Measurements from ENCODE around the gene SRGAP3. TPM values are rescaled to one million over a fixed set of nuclear protein-coding genes. Genes with fewer than 3 reads are reported as not detected.

The SRGAP3 gene
- total RNA-seq, 4 donors from 2014 or later = 13.1 to 84.9 (median 27.4) TPM

- peaks cover 9% of the 10 kb centered on the region for H3K4me1 ChIP-seq
- 92% methylated on average over 4 of the region's 4 CpGs for WGBS
- no peak for DNase-seq (ENCODE audit: low spot score in 2 of 2)
- TF ChIP-seq POLR2A (IDR thresholded peaks at IDR 0.05) (no peak), CTCF (IDR thresholded peaks at IDR 0.05) (no peak), EP300 (IDR thresholded peaks at IDR 0.05) (no peak), POLR2AphosphoS5 (IDR thresholded peaks at IDR 0.05) (no peak)
- H3K27ac ChIP-seq = no peak overlapping the region
- H3K4me3 ChIP-seq = no peak overlapping the region
- H3K36me3 ChIP-seq = no peaks in the 10 kb centered on the region
- H3K9me3 ChIP-seq = no peaks in the 10 kb centered on the region
- H3K27me3 ChIP-seq = no peaks in the 10 kb centered on the region
Measured at GRCh38 chr3:9202546-9202945, 46.9 kb downstream of the SRGAP3 start.

- Histone ChIP-seq H3K9me3 (no peaks in the 10 kb centered on the region), H3K27ac (no peak overlapping the region), H3K4me1 (peaks cover 9% of the 10 kb centered on the region), H3K4me3 (no peak overlapping the region), H3K27me3 (no peaks in the 10 kb centered on the region), H3K36me3 (no peaks in the 10 kb centered on the region)
- TF ChIP-seq POLR2A (IDR thresholded peaks at IDR 0.05) = no peak
- WGBS = 87% methylated on average over 6 of the region's 6 CpGs
- no peak for DNase-seq (ENCODE audit: low spot score in 2 of 2)
Measured at GRCh38 chr3:9201955-9202354, 47.5 kb downstream of the SRGAP3 start.

GRCh38 chr3:9201266-9201665 lies 48.2 kb downstream of the SRGAP3 start:
- Histone ChIP-seq H3K4me3 (no peak overlapping the region), H3K4me1 (peaks cover 9% of the 10 kb centered on the region), H3K36me3 (no peaks in the 10 kb centered on the region), H3K27me3 (no peaks in the 10 kb centered on the region), H3K9me3 (no peaks in the 10 kb centered on the region), H3K27ac (no peak overlapping the region)
- DNase-seq (ENCODE audit: low spot score in 2 of 2) = no peak
- TF ChIP-seq POLR2A (IDR thresholded peaks at IDR 0.05) = no peak
- no peak for TF ChIP-seq CTCF (IDR thresholded peaks at IDR 0.05)
- TF ChIP-seq EP300 (IDR thresholded peaks at IDR 0.05) = no peak
- TF ChIP-seq POLR2AphosphoS5 (IDR thresholded peaks at IDR 0.05) = no peak
- 78% methylated on average over 5 of the region's 5 CpGs for WGBS

- H3K36me3 ChIP-seq = no peaks in the 10 kb centered on the region
- no peak for DNase-seq (ENCODE audit: low spot score in 2 of 2)
- TF ChIP-seq POLR2AphosphoS5 (IDR thresholded peaks at IDR 0.05) (no peak), POLR2A (IDR thresholded peaks at IDR 0.05) (no peak), CTCF (IDR thresholded peaks at IDR 0.05) (no peak), EP300 (IDR thresholded peaks at IDR 0.05) (no peak)
- no peak overlapping the region for H3K27ac ChIP-seq
- no peak overlapping the region for H3K4me3 ChIP-seq
- 84% methylated on average over 3 of the region's 3 CpGs for WGBS
- H3K4me1 ChIP-seq = peaks cover 9% of the 10 kb centered on the region
- no peaks in the 10 kb centered on the region for H3K27me3 ChIP-seq
- no peaks in the 10 kb centered on the region for H3K9me3 ChIP-seq
Measured at GRCh38 chr3:9199775-9200174, 49.7 kb downstream of the SRGAP3 start.

GRCh38 chr3:9198899-9199335 lies 50.5 kb downstream of the SRGAP3 start:
- TF ChIP-seq POLR2A (IDR thresholded peaks at IDR 0.05) (no peak), EP300 (IDR thresholded peaks at IDR 0.05) (no peak), CTCF (IDR thresholded peaks at IDR 0.05) (no peak), POLR2AphosphoS5 (IDR thresholded peaks at IDR 0.05) (no peak)
- Histone ChIP-seq H3K27ac (no peak overlapping the region), H3K4me1 (peaks cover 9% of the 10 kb centered on the region), H3K4me3 (no peak overlapping the region), H3K27me3 (no peaks in the 10 kb centered on the region), H3K9me3 (no peaks in the 10 kb centered on the region), H3K36me3 (no peaks in the 10 kb centered on the region)
- no peak for DNase-seq (ENCODE audit: low spot score in 2 of 2)
- 87% methylated on average over 10 of the region's 10 CpGs for WGBS

- peaks cover 9% of the 10 kb centered on the region for H3K4me1 ChIP-seq
- no peaks in the 10 kb centered on the region for H3K36me3 ChIP-seq
- no peaks in the 10 kb centered on the region for H3K9me3 ChIP-seq
- DNase-seq (ENCODE audit: low spot score in 2 of 2) = no peak
- no peaks in the 10 kb centered on the region for H3K27me3 ChIP-seq
- TF ChIP-seq POLR2A (IDR thresholded peaks at IDR 0.05) (no peak), CTCF (IDR thresholded peaks at IDR 0.05) (no peak), POLR2AphosphoS5 (IDR thresholded peaks at IDR 0.05) (no peak), EP300 (IDR thresholded peaks at IDR 0.05) (no peak)
- no peak overlapping the region for H3K27ac ChIP-seq
- 89% methylated on average over 3 of the region's 3 CpGs for WGBS
- no peak overlapping the region for H3K4me3 ChIP-seq
Measured at GRCh38 chr3:9198261-9198660, 51.2 kb downstream of the SRGAP3 start.
